ENCODE measurements around the gene SCRG1.

The SCRG1 gene

GRCh38 chr4:173367285-173367684 lies 31.6 kb downstream of the SCRG1 start:
- in situ Hi-C loops (cut with MboI; ENCODE audit: low sequenced_read_pairs) = no loop called here

- in situ Hi-C loops (cut with MboI; ENCODE audit: low sequenced_read_pairs) = no loop called here
Measured at GRCh38 chr4:173365359-173365996, 33.4 kb downstream of the SCRG1 start.

- in situ Hi-C loops (cut with MboI; ENCODE audit: low sequenced_read_pairs) = no loop called here
Measured at GRCh38 chr4:173362666-173363065, 36.2 kb downstream of the SCRG1 start.

GRCh38 chr4:173360587-173361221 lies 38.2 kb downstream of the SCRG1 start:
- in situ Hi-C loops (cut with MboI; ENCODE audit: low sequenced_read_pairs) = no loop called here

GRCh38 chr4:173357939-173358338 lies 41.0 kb downstream of the SCRG1 start:
- in situ Hi-C loops (cut with MboI; ENCODE audit: low sequenced_read_pairs) = no loop called here

GRCh38 chr4:173347467-173347866 lies 51.4 kb downstream of the SCRG1 start:
- in situ Hi-C loops (cut with MboI; ENCODE audit: low sequenced_read_pairs) = no loop called here

- in situ Hi-C loops (cut with MboI; ENCODE audit: low sequenced_read_pairs) = no loop called here
Measured at GRCh38 chr4:173346074-173346473, 52.8 kb downstream of the SCRG1 start.

GRCh38 chr4:173345648-173346047 lies 53.3 kb downstream of the SCRG1 start:
- in situ Hi-C loops (cut with MboI; ENCODE audit: low sequenced_read_pairs) = no loop called here

- in situ Hi-C loops (cut with MboI; ENCODE audit: low sequenced_read_pairs) = no loop called here
Measured at GRCh38 chr4:173343832-173344397, 55.0 kb downstream of the SCRG1 start.

- in situ Hi-C loops (cut with MboI; ENCODE audit: low sequenced_read_pairs) = no loop called here
Measured at GRCh38 chr4:173337463-173337862, 61.5 kb downstream of the SCRG1 start.

GRCh38 chr4:173334891-173335752 lies 63.8 kb downstream of the SCRG1 start:
- in situ Hi-C loops (cut with MboI; ENCODE audit: low sequenced_read_pairs) = no loop called here
